Measurements from ENCODE around the gene CHRNA4. TPM values are rescaled to one million over a fixed set of nuclear protein-coding genes. Genes with fewer than 3 reads are reported as not detected.
A peak's percentile ranks its signal among the peaks of the same experiment; 100 is the strongest.
"Not testable (repeated sequence)": the region's sequence is repeated elsewhere in the genome, so short reads cannot be mapped to it uniquely, and the experiment has no call there.

Gene CHRNA4
- total and polyA plus RNA-seq, 8 donors: under 0.01 to 0.15 TPM; not detected in 6

- Histone ChIP-seq H3K4me3 (no peak overlapping the region), H3K36me3 (no peaks in the 10 kb centered on the region), H3K27me3 (peaks cover 4 to 84% (median 41%) of the 10 kb centered on the region in 3 donors), H3K4me1 (no peaks in the 10 kb centered on the region), H3K9me3 (peaks cover 0 to 6% (median 0%) of the 10 kb centered on the region in 4 donors), H3K27ac (no peak overlapping the region)
- intact Hi-C loops (cut with DNase I; ENCODE audit: low total_unique reads): no loop called here
- 48 to 63% (median 60%) methylated on average over 11 to 21 of the region's 21 CpGs for WGBS, 5 donors
- TF ChIP-seq EP300 (IDR thresholded peaks at IDR 0.05) (no peak), CTCF (IDR thresholded peaks at IDR 0.05) (no peak), POLR2AphosphoS5 (IDR thresholded peaks at IDR 0.05) (no peak), POLR2A (IDR thresholded peaks at IDR 0.05) (no peak)
- DNase-seq: peak in 1 of 2 donors; percentile 46
These were observed 16.4 kb downstream of the CHRNA4 start for GRCh38 chr20:63344616-63345327.

DNA sequence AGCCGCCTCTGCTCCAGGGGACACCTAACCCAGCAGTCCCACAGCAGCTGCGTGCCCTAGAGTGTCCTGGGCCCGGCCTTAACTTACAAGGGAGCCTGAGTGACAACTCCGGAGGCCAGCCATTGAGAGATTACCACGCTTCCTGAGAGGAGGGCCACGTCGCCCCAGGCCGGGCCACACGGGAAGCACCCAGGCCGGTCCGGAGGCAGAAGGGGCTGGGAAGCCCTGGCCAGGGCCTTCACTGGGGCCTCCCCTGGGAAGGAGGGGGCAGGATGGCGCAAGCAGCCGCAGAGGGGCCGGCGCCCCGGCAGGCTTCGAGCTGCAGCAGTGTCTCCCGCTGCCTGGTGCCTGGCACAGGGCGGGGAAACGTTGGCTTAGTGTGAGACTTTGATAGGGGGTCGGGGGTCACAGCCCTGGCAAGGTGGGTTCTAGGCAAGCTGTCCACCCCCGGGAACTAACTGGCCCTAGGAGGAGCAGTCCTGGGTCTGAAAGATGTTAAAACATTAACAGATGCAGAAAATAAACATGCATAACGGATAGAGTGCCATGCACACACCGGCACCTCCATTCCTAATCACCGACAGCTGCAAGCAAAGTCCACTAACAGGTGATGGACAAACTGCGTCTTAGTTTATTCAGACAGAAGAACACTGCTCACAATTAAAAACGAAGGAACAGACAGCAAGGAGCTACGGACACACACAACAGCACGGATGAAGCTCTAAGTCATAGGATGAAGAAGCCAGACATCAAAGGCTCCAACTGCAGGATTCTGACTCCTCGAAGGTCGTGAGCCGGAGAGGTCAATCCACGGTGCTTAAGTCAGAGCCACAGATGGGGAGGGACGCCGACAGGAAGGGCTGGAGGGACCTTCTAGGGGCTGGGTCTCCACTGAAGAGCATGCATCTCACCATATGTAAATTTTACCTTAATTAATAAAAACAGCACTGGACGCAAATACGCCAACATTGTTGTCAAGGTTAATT, 17.4 kb downstream of the CHRNA4 start:
- intact Hi-C loops (cut with DNase I; ENCODE audit: low total_unique reads): no loop called here
- H3K4me1 ChIP-seq: no peaks in the 10 kb centered on the region
- WGBS, 5 donors: 47 to 54% (median 49%) methylated on average over 20 to 37 of the region's 37 CpGs
- DNase-seq: no peak
- no peak overlapping the region for H3K4me3 ChIP-seq
- no peak overlapping the region for H3K27ac ChIP-seq
- H3K9me3 ChIP-seq: peaks cover 0 to 6% (median 0%) of the 10 kb centered on the region in 4 donors
- H3K27me3 ChIP-seq: peaks cover 4 to 77% (median 42%) of the 10 kb centered on the region in 3 donors
- H3K36me3 ChIP-seq: no peaks in the 10 kb centered on the region
- TF ChIP-seq EP300 (IDR thresholded peaks at IDR 0.05) (no peak), CTCF (IDR thresholded peaks at IDR 0.05) (no peak), POLR2AphosphoS5 (IDR thresholded peaks at IDR 0.05) (no peak), POLR2A (IDR thresholded peaks at IDR 0.05) (no peak)

DNA sequence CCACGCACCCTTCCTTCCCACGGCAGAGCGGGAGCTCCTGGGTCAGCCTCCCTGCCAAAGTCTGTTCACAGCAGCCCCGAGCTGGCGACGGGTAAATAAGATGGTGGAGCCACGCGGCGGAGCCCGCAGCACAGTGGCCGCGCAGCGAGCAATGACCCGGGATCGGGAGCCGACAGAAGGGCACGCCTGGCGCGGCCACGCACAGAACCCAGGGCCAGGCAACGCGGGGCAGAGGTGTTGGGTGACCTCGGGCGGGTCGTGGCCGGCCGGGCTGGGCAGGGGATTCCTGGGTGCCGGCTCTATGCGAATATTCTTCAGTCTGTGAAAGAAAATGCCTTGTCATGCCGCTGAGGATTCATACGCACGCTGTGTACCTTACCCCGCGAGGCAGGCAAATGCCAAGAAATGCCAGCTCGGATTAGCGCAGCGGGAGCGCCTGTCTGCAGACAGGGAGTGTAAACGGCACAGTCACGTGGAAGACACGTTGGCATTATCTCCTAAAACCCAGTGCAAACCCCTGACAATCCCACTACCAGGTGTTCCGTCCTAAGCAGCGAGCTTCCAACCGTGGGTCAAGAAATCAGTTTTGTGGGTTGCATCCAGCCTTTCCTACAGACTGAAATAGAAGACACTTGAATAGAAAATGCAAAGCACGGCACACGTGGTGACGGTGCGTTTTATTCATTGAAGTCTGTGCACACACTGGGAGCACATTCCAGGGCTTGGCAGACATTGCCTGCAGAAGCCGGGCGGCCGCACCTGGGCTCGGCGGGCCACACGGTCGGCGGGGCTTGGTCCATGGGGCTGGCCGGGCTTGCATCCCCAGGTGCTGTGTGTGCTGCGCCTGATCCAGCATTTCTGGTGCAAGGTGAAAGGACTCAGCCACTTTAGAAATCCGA, 18.3 kb downstream of the CHRNA4 start:
- TF ChIP-seq POLR2AphosphoS5 (IDR thresholded peaks at IDR 0.05) (no peak), CTCF (IDR thresholded peaks at IDR 0.05) (no peak)
- no peaks in the 10 kb centered on the region for H3K4me1 ChIP-seq
- H3K9me3 ChIP-seq: peaks cover 0 to 6% (median 0%) of the 10 kb centered on the region in 4 donors
- no peaks in the 10 kb centered on the region for H3K36me3 ChIP-seq
- H3K4me3 ChIP-seq: no peak overlapping the region
- no peak overlapping the region for H3K27ac ChIP-seq
- intact Hi-C loops (cut with DNase I; ENCODE audit: low total_unique reads): no loop called here
- 82 to 90% (median 85%) methylated on average over 36 to 59 of the region's 59 CpGs for WGBS, 5 donors
- no peak for DNase-seq
- H3K27me3 ChIP-seq: peaks cover 4 to 77% (median 50%) of the 10 kb centered on the region in 3 donors

GRCh38 chr20:63340158-63340688, 20.9 kb downstream of the CHRNA4 start:
- H3K4me1 ChIP-seq; H3K9me3 ChIP-seq; H3K4me3 ChIP-seq; intact Hi-C loops (cut with DNase I; ENCODE audit: low total_unique reads); DNase-seq; H3K27ac ChIP-seq; H3K36me3 ChIP-seq: not testable (repeated sequence)
- 71 to 86% (median 81%) methylated on average over 10 of the region's 10 CpGs for WGBS, 5 donors
- peaks cover 8 to 77% (median 40%) of the 10 kb centered on the region in 3 donors for H3K27me3 ChIP-seq

GRCh38 chr20:63339154-63340094, 21.7 kb downstream of the CHRNA4 start:
- H3K9me3 ChIP-seq; H3K4me1 ChIP-seq; intact Hi-C loops (cut with DNase I; ENCODE audit: low total_unique reads); H3K4me3 ChIP-seq; H3K36me3 ChIP-seq; H3K27ac ChIP-seq; DNase-seq: not testable (repeated sequence)
- WGBS, 5 donors: 62 to 79% (median 74%) methylated on average over 14 of the region's 14 CpGs
- H3K27me3 ChIP-seq: peaks cover 8 to 77% (median 33%) of the 10 kb centered on the region in 3 donors
